Keratinocyte (primary cell): ENCODE measurements around the gene ZBP1.

Experiments
- EZH2 ChIP-seq: IDR thresholded peaks from one replicate; pipeline ENCODE4 v1.6.1; 2012; ENCODE audit warnings: inconsistent platforms, mild to moderate bottlenecking, low read length, moderate library complexity
- TF ChIP-seq, protein P1 (sequence below), 3 experiments: IDR thresholded peaks in 1 of 3; conservative IDR thresholded peaks in 1 of 3; optimal IDR thresholded peaks in 1 of 3; 2 replicates in 2 of 3; 3 replicates in 1 of 3; pipeline versions ENCODE3 to v1.5.1; 2011; ENCODE audit warnings: low read length in 3 of 3, mild to moderate bottlenecking in 3 of 3, moderate library complexity in 2 of 3, control low read depth in 1 of 3, inconsistent platforms in 1 of 3; ENCODE audit not compliant: insufficient read depth in 2 of 3; ENCODE audit errors: extremely low read depth in 1 of 3

DNA sequence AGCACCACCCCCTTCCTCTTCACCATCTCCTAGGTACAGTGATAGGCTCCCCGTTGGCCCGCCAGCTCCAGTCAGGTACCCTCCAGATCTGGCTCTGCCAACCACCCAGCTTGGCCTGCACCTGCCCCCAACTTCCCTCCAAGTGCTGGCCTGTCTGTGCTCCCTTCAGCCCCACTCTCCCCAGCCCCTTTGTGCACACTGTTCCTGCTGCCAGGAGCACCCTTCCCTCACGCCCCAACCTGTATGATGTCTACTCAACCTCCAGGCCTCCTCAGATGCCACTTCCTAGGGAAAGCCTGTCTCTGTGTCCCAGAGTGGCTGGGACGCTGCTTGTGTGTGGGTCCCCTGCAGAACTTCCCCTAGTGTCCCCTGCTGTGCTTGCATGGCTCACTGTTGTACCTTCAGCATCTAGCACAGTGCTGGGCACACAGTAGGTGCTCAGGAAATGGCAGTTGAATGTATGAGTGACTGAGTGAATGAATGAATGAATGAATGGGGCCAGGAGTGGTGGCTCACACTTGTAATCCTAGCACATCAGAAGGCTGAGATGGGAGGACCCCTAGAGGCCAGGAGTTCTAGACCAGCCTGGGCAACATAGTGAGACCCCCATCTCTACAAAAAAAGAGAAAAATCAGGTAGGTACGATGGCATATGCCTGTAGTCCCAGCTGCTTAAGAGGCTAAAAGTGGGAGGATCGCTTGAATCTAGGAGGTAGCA, 3.0 kb downstream of the ZBP1 start:
- TF ChIP-seq, protein P1, sequence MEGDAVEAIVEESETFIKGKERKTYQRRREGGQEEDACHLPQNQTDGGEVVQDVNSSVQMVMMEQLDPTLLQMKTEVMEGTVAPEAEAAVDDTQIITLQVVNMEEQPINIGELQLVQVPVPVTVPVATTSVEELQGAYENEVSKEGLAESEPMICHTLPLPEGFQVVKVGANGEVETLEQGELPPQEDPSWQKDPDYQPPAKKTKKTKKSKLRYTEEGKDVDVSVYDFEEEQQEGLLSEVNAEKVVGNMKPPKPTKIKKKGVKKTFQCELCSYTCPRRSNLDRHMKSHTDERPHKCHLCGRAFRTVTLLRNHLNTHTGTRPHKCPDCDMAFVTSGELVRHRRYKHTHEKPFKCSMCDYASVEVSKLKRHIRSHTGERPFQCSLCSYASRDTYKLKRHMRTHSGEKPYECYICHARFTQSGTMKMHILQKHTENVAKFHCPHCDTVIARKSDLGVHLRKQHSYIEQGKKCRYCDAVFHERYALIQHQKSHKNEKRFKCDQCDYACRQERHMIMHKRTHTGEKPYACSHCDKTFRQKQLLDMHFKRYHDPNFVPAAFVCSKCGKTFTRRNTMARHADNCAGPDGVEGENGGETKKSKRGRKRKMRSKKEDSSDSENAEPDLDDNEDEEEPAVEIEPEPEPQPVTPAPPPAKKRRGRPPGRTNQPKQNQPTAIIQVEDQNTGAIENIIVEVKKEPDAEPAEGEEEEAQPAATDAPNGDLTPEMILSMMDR (optimal IDR thresholded peaks at IDR 0.05 in 1 of 3, IDR thresholded peaks at IDR 0.05 in 1 of 3, conservative IDR thresholded peaks at IDR 0.05 in 1 of 3; ENCODE audit: extremely low read depth in 1 of 3, insufficient read depth in 2 of 3, low read length in 3 of 3): no peak
- no peak for TF ChIP-seq EZH2
